IMR-90 (cell line): Measurements from ENCODE around the gene IRGM. TPM values are rescaled to one million over a fixed set of nuclear protein-coding genes. Genes with fewer than 3 reads are reported as not detected.

ENCODE experiments used
- ATAC-seq: fragments of 200-7000 bp; cut with Tn5 transposase; 2 replicates; pipeline ENCODE4 v1.9.1; 2020; ENCODE audit warnings: low read depth, mild to moderate bottlenecking, moderate library complexity
- BruUV-seq: library from RNA; stranded (reverse); fragments of 400-500 nt; replicated peaks from 2 replicates; lab custom pipeline; 2021; lab: Mats Ljungman, UMichigan
- CTCF ChIA-PET: fragments of 300-600 bp; formaldehyde crosslinking; extraction: SDS; loops from one replicate; lab custom pipeline; 2021; ENCODE audit warnings: antibody characterized with exemption; lab: Yijun Ruan, JAX
- POLR2A ChIA-PET: fragments of 300-600 bp; sonication (Branson Sonifier 250); formaldehyde crosslinking; loops from one replicate; lab custom pipeline; 2022; ENCODE audit warnings: antibody characterized with exemption; ENCODE audit not compliant: unreplicated experiment; lab: Charles Lee
- DNase-seq: peaks from one replicate; pipeline ENCODE4 v3.0.0; 2013
- H2AFZ ChIP-seq: replicated peaks from 2 replicates; pipeline ENCODE3; 2013; ENCODE audit warnings: low read length, mild to moderate bottlenecking; ENCODE audit not compliant: poor library complexity
- H2AK5ac ChIP-seq: 2 replicates; pipeline ENCODE4 v1.6.1; 2013; ENCODE audit warnings: low read depth, low read length, inconsistent platforms
- H2AK9ac ChIP-seq: replicated peaks from 2 replicates; pipeline ENCODE3; 2013; ENCODE audit warnings: mild to moderate bottlenecking, low read depth, low read length, moderate library complexity; ENCODE audit not compliant: poor library complexity
- H2BK120ac ChIP-seq: 2 replicates; pipeline ENCODE4 v1.6.1; 2013; ENCODE audit warnings: low read depth, low read length, inconsistent platforms
- H2BK15ac ChIP-seq: 3 replicates; pipeline ENCODE4 v1.6.1; 2013; ENCODE audit warnings: low read depth, low read length, inconsistent platforms
- H2BK20ac ChIP-seq: 2 replicates; pipeline ENCODE4 v1.6.1; 2013; ENCODE audit warnings: low read depth, mild to moderate bottlenecking, inconsistent platforms, low read length, moderate library complexity
- H2BK5ac ChIP-seq: 2 replicates; pipeline ENCODE4 v1.6.1; 2013; ENCODE audit warnings: mild to moderate bottlenecking, low read depth, low read length, inconsistent platforms; ENCODE audit not compliant: poor library complexity, severe bottlenecking
- H3K14ac ChIP-seq: replicated peaks from 2 replicates; pipeline ENCODE4 v1.6.1; 2013; ENCODE audit warnings: low read depth, low read length, inconsistent platforms
- H3K18ac ChIP-seq: 2 replicates; pipeline ENCODE4 v1.6.1; 2013; ENCODE audit warnings: low read depth, low read length, control low read depth
- H3K23ac ChIP-seq: 2 replicates; pipeline ENCODE4 v1.6.1; 2013; ENCODE audit warnings: low read depth, low read length, inconsistent platforms
- H3K27ac ChIP-seq: 2 replicates; pipeline ENCODE4 v1.5.1; 2013; ENCODE audit warnings: mild to moderate bottlenecking, control low read depth, low read length; ENCODE audit not compliant: insufficient read depth
- H3K27me3 ChIP-seq: 2 replicates; pipeline ENCODE4 v1.6.1; 2013; ENCODE audit warnings: low read length; ENCODE audit not compliant: control insufficient read depth, insufficient read depth
- H3K36me3 ChIP-seq: 2 replicates; pipeline ENCODE4 v1.6.1; 2013; ENCODE audit warnings: low read length, mixed read lengths; ENCODE audit not compliant: control insufficient read depth, insufficient read depth
- H3K4ac ChIP-seq: 2 replicates; pipeline ENCODE4 v1.6.1; 2013; ENCODE audit warnings: low read depth, low read length, inconsistent platforms
- H3K4me1 ChIP-seq: 2 replicates; pipeline ENCODE4 v1.6.1; 2013; ENCODE audit warnings: low read length, mixed read lengths; ENCODE audit not compliant: control insufficient read depth, insufficient read depth
- H3K4me2 ChIP-seq: 2 replicates; pipeline ENCODE4 v1.6.1; 2013; ENCODE audit warnings: low read depth, mild to moderate bottlenecking, control low read depth, low read length, moderate library complexity
- H3K4me3 ChIP-seq: 2 replicates; pipeline ENCODE4 v1.5.1; 2013; ENCODE audit warnings: low read depth, mild to moderate bottlenecking, control low read depth, low read length, moderate library complexity; ENCODE audit not compliant: insufficient read depth
- H3K56ac ChIP-seq: 2 replicates; pipeline ENCODE4 v1.6.1; 2013; ENCODE audit warnings: low read length, inconsistent platforms; ENCODE audit not compliant: insufficient read depth; ENCODE audit errors: extremely low read depth
- H3K79me1 ChIP-seq, 2 experiments: 2 replicates each; pipeline ENCODE4 v1.6.1; 2013; ENCODE audit warnings: low read length in 2 of 2, inconsistent platforms in 1 of 2, low read depth in 1 of 2
- H3K9ac ChIP-seq: 2 replicates; pipeline ENCODE4 v1.6.1; 2013; ENCODE audit warnings: low read depth, low read length, control low read depth
- H3K9me1 ChIP-seq: 2 replicates; pipeline ENCODE4 v1.6.1; 2013; ENCODE audit warnings: low read length, inconsistent platforms; ENCODE audit not compliant: insufficient read depth
- H3K9me3 ChIP-seq: 2 replicates; pipeline ENCODE4 v1.6.1; 2013; ENCODE audit warnings: low read length; ENCODE audit not compliant: control insufficient read depth, insufficient read depth
- H4K20me1 ChIP-seq: 2 replicates; pipeline ENCODE4 v1.6.1; 2013; ENCODE audit warnings: low read length, inconsistent platforms; ENCODE audit not compliant: insufficient read depth
- H4K5ac ChIP-seq: 2 replicates; pipeline ENCODE4 v1.6.1; 2013; ENCODE audit warnings: mild to moderate bottlenecking, low read depth, low read length, control low read depth
- H4K8ac ChIP-seq, 2 experiments: 2 replicates each; pipeline ENCODE4 v1.6.1; 2013; ENCODE audit warnings: low read depth in 2 of 2, low read length in 2 of 2, control low read depth in 1 of 2, inconsistent platforms in 1 of 2
- H4K91ac ChIP-seq: 2 replicates; pipeline ENCODE4 v1.6.1; 2013; ENCODE audit warnings: low read depth, low read length, inconsistent platforms; ENCODE audit not compliant: insufficient read depth
- BHLHE40 ChIP-seq: fragments of 150-350 bp; IDR thresholded peaks from 2 replicates; pipeline ENCODE4 v1.6.1; 2016; ENCODE audit warnings: mild to moderate bottlenecking, low read depth, low read length
- CEBPB ChIP-seq: IDR thresholded peaks from 2 replicates; pipeline ENCODE4 v1.6.1; 2012; ENCODE audit warnings: low read depth, low read length, improper control_type of control experiment
- NFE2L2 ChIP-seq: fragments of 150-350 bp; IDR thresholded peaks from 2 replicates; pipeline ENCODE4 v1.6.1; 2016; ENCODE audit warnings: low read depth, mild to moderate bottlenecking, low read length
- POLR2A ChIP-seq: IDR thresholded peaks from 2 replicates; pipeline ENCODE4 v1.6.1; 2012; ENCODE audit warnings: mild to moderate bottlenecking, low read depth, low read length
- RCOR1 ChIP-seq: IDR thresholded peaks from 2 replicates; pipeline ENCODE4 v1.6.1; 2012; ENCODE audit warnings: mild to moderate bottlenecking, low read length, improper control_type of control experiment; ENCODE audit not compliant: insufficient replicate concordance
- SMC3 ChIP-seq: fragments of 150-350 bp; IDR thresholded peaks from 2 replicates; pipeline ENCODE4 v1.6.1; 2016; ENCODE audit warnings: low read depth, mild to moderate bottlenecking, antibody characterized with exemption, low read length, moderate library complexity
- WGBS, 2 experiments: methylation state at CpG; one replicate each; pipeline versions ENCODE4 v1.1.5 to v1.1.7; 2013; ENCODE audit warnings: missing lambda C conversion rate in 2 of 2; ENCODE audit not compliant: insufficient read length in 1 of 2; ENCODE audit errors: extremely low coverage in 2 of 2; 5-methylcytosine and 5-hydroxymethylcytosine counted together
- dilution Hi-C: fragments of 300-500 bp; cut with HindIII; formaldehyde crosslinking; loops from one replicate; pipeline ENCODE4 v1.14.3; 2018; ENCODE audit warnings: low sequenced_read_pairs; ENCODE audit not compliant: unreplicated experiment
- in situ Hi-C: fragments of 300-500 bp; cut with MboI; formaldehyde crosslinking; loops from 3 replicates; pipeline ENCODE4 v1.14.3; 2019; ENCODE audit warnings: low sequenced_read_pairs, inconsistent platforms, mixed read lengths
- intact Hi-C: fragments of 100-400 bp; cut with micrococcal nuclease; formaldehyde crosslinking; loops from 2 replicates; pipeline ENCODE4 v1.10.0; 2022
- polyA plus RNA-seq, 3 experiments: library from polyadenylated mRNA; depleted of rRNA; stranded (reverse); fragments of >200 nt; gene quantifications; 2 replicates each; pipeline ENCODE4 v1.2.3, GENCODE V29; 2012; ENCODE audit warnings: low replicate concordance in 1 of 3
- total RNA-seq: library from RNA; depleted of rRNA; stranded (reverse); fragments of >200 nt; gene quantifications from 2 replicates; pipeline ENCODE4 v1.2.3, GENCODE V29; 2012
- TF ChIP-seq, protein P1 (sequence below): fragments of 150-350 bp; IDR thresholded peaks from 2 replicates; pipeline ENCODE4 v1.6.1; 2016; ENCODE audit warnings: low read depth, mild to moderate bottlenecking, low read length, moderate library complexity, borderline replicate concordance
- TF ChIP-seq, protein P2 (sequence below): fragments of 150-350 bp; IDR thresholded peaks from 2 replicates; pipeline ENCODE4 v1.6.1; 2017; ENCODE audit warnings: mild to moderate bottlenecking, antibody characterized with exemption, low read length, low read depth

IRGM gene
- total and polyA plus RNA-seq, 2 of the 4 experiments (the other 2 are of a cell fraction) = not detected

DNA sequence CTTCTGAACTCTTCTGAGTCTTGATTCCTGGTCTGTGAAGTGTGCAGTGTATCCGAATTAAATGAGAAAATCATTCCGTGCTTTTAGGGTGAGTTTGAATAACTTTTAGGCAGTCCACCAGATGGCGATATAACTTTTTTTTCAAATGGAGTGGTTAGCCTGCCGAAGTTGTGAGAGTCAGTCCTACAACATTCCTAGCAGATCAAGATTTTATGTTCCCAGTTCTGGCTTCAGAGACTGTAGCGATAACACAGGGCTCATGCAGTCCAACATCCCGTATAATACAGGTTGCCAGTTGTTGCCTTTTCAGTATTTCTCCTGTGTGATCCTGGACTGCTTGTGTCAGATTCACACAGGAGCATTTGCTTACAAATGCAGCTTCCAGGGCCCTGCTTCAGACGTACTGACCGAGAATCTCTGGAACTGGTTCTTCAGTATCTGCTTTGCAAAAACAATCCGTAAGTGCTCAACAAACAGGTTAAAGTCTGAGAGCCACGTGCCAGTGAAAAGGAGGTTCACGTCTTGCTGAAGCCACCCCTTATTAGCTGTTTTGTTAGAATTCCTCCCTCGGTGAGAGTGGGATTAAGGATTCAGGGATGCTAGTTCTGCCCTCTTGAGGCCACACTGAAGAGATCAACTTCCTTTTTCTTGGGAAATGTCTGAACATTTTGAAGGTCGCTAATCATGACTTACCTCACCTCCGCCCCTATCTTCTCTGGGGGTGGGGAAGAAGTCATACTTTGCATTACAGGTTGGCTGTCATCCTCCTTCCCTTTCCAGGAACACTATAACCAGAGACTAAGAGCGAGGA, 45.0 kb upstream of the IRGM start (continued):
- TF ChIP-seq, protein P1, sequence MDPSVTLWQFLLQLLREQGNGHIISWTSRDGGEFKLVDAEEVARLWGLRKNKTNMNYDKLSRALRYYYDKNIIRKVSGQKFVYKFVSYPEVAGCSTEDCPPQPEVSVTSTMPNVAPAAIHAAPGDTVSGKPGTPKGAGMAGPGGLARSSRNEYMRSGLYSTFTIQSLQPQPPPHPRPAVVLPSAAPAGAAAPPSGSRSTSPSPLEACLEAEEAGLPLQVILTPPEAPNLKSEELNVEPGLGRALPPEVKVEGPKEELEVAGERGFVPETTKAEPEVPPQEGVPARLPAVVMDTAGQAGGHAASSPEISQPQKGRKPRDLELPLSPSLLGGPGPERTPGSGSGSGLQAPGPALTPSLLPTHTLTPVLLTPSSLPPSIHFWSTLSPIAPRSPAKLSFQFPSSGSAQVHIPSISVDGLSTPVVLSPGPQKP = no peak

DNA sequence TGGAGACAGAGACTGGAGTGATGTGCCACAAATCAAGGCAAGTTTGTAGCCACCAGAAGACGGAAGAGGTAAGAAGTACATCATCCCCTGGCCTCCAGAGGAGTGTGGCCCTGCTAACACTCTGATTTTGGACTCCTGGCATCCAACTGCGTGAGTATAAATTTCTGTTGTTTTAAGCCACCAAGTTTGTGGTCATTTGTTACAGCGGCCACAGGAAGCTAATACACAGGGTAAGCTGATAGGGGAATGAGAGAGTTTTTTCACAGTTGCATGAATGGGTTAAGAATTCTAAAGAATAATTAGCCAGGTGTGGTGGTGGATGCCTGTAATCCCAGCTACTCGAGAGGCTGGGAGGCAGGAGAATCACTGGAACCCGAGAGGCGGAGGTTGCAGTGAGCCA, 41.9 kb upstream of the IRGM start:
- no peak overlapping the region for H3K4ac ChIP-seq
- H2BK5ac ChIP-seq = no peak overlapping the region
- no peak overlapping the region for H4K91ac ChIP-seq
- no peaks in the 10 kb centered on the region for H4K20me1 ChIP-seq
- H2BK15ac ChIP-seq = no peak overlapping the region
- H2AK5ac ChIP-seq = no peak overlapping the region
- H3K56ac ChIP-seq = no peak overlapping the region
- H2AK9ac ChIP-seq = no peak overlapping the region
- intact Hi-C loops (loop anchor here (5.0 kb wide), 3 partner anchors 242 to 718 kb away; partner anchors contain the start of gene GM2A), in situ Hi-C loops (no loop called here), dilution Hi-C loops (no loop called here)
- no peaks in the 10 kb centered on the region for H3K27me3 ChIP-seq
- H3K9ac ChIP-seq = no peak overlapping the region
- no peak for DNase-seq
- H4K5ac ChIP-seq = no peak overlapping the region
- POLR2A ChIA-PET = no interaction called here
- CTCF ChIA-PET = no interaction called here
- H3K9me1 ChIP-seq = 0 out of 2 replicates have a peak, but pooled peaks cover 3% of the 10 kb centered on the region
- no peak overlapping the region for H4K8ac ChIP-seq
- no peak overlapping the region for H2BK120ac ChIP-seq
- no peak overlapping the region for H3K14ac ChIP-seq
- no TSS peak for BruUV-seq
- no peaks in the 10 kb centered on the region for H3K36me3 ChIP-seq
- H3K79me1 ChIP-seq = 0 out of 4 replicates have a peak, but pooled peaks cover 0 to 2% of the 10 kb centered on the region in 2 experiments
- no peak overlapping the region for H2BK20ac ChIP-seq
- no peak for ATAC-seq
- no peak overlapping the region for H3K23ac ChIP-seq
- H2AFZ ChIP-seq = no peak overlapping the region
- WGBS, 2 experiments = 88% methylated on average over 4 of the region's 6 CpGs; no CpG with 5 or more reads in 1 of the 2 experiments
- peaks cover 5% of the 10 kb centered on the region for H3K4me1 ChIP-seq
- H3K4me2 ChIP-seq = no peak overlapping the region
- H3K18ac ChIP-seq = no peak overlapping the region
- no peak overlapping the region for H3K27ac ChIP-seq
- H3K9me3 ChIP-seq = no peaks in the 10 kb centered on the region; the same call in 1 of the 2 replicates
- no peak overlapping the region for H3K4me3 ChIP-seq
- TF ChIP-seq, protein P2, sequence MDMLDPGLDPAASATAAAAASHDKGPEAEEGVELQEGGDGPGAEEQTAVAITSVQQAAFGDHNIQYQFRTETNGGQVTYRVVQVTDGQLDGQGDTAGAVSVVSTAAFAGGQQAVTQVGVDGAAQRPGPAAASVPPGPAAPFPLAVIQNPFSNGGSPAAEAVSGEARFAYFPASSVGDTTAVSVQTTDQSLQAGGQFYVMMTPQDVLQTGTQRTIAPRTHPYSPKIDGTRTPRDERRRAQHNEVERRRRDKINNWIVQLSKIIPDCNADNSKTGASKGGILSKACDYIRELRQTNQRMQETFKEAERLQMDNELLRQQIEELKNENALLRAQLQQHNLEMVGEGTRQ = no peak
- TF ChIP-seq CEBPB (no peak), BHLHE40 (no peak), SMC3 (no peak), NFE2L2 (no peak), RCOR1 (no peak), POLR2A (no peak)
